ENCODE measurements around the gene SPOCK1. TPM values are rescaled to one million over a fixed set of nuclear protein-coding genes. Genes with fewer than 3 reads are reported as not detected.

Gene SPOCK1
- total RNA-seq, 1 donor, result 54.8 TPM

DNA sequence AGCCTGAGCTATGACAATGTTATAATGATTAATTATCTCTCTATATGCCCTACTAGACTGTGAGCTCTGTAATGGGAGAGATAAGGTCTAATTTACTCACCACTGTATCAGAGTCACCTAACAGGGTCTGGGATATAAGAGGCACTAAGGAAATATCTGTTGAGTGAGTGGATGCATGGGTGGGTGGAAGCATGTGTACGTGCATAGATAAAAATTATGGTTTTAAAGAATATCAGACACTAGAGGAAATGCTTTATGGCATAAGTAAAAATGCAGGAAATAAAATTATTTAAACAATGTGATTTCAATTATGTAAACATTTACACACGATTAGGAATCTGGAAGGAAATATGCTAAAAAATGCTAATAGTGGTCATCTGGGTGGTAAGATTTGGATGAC lies 137.8 kb downstream of the SPOCK1 start:
- peak; percentile 21 for DNase-seq (ENCODE audit: low read depth)
- no peak overlapping the region for H3K4me3 ChIP-seq (ENCODE audit: low read depth, low read length)

DNA sequence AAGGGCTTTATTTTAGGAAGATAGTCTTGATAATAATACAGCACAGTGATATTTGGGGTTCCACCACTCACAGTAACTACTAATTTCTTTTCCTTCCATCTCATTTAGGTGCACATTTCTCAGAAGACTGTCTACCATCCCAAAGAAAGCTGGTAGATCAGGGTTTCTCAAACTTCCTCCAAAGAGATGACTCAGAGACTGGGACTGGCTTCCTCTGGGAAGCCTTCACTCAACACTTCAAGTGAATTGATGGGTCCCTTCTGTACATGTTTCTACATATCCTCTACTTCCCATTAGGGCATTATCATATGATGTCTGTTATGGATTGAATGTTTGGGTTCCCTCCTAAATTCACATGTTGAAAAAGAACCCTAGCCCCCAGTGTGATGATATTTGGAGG lies 138.5 kb downstream of the SPOCK1 start:
- TF ChIP-seq, protein P1, sequence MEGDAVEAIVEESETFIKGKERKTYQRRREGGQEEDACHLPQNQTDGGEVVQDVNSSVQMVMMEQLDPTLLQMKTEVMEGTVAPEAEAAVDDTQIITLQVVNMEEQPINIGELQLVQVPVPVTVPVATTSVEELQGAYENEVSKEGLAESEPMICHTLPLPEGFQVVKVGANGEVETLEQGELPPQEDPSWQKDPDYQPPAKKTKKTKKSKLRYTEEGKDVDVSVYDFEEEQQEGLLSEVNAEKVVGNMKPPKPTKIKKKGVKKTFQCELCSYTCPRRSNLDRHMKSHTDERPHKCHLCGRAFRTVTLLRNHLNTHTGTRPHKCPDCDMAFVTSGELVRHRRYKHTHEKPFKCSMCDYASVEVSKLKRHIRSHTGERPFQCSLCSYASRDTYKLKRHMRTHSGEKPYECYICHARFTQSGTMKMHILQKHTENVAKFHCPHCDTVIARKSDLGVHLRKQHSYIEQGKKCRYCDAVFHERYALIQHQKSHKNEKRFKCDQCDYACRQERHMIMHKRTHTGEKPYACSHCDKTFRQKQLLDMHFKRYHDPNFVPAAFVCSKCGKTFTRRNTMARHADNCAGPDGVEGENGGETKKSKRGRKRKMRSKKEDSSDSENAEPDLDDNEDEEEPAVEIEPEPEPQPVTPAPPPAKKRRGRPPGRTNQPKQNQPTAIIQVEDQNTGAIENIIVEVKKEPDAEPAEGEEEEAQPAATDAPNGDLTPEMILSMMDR (IDR thresholded peaks at IDR 0.05; ENCODE audit: insufficient read depth, low read depth, low read length), result no peak
- no peak for DNase-seq (ENCODE audit: low read depth)
- H3K4me3 ChIP-seq (ENCODE audit: low read depth, low read length), result no peak overlapping the region

More for the DNA sequence above, 137.8 kb downstream of the SPOCK1 start:
- TF ChIP-seq, protein P1 (IDR thresholded peaks at IDR 0.05; ENCODE audit: insufficient read depth, low read depth, low read length), result no peak

DNA sequence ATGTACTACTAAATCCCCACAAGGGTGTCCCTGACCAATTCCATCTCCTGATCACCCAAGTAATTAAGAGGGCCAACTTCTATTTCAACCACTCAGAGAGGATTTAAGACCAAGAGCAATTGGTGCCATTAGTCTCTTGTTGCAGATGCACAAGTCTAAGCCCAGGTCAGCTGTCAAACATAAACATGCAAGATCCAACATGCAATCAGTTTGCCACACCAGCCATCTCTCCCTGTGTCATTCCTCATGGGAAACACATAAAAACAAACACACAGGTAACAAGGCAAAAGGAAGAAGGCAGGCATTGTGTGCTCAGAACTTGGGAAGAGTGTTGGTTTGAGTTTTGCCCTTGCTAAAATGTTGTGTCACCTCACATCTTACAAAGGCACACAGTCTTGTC lies 139.2 kb downstream of the SPOCK1 start:
- TF ChIP-seq, protein P1 (IDR thresholded peaks at IDR 0.05; ENCODE audit: insufficient read depth, low read depth, low read length), result no peak
- DNase-seq (ENCODE audit: low read depth), result no peak
- H3K4me3 ChIP-seq (ENCODE audit: low read depth, low read length), result no peak overlapping the region

DNA sequence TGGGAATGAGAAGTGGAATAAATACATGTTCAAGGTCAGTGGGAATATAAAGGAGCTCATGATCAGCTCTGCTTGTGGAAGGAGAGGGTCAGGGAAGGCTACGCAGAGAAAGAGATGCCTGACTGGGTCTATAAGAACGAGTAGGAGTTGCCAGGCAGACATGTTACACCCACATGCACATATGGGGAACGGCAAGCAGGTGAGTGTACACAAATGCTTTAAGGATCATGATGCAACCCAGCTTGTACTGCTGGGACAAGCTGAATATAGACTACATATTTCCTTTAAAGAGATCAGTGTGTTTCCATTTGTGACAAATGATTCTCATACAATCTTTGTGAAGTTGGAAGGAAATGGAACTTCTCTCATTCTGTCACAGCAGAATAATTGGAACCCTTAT lies 141.7 kb downstream of the SPOCK1 start:
- no peak overlapping the region for H3K4me3 ChIP-seq (ENCODE audit: low read depth, low read length)
- TF ChIP-seq, protein P1 (IDR thresholded peaks at IDR 0.05; ENCODE audit: insufficient read depth, low read depth, low read length), result no peak
- DNase-seq (ENCODE audit: low read depth), result no peak

DNA sequence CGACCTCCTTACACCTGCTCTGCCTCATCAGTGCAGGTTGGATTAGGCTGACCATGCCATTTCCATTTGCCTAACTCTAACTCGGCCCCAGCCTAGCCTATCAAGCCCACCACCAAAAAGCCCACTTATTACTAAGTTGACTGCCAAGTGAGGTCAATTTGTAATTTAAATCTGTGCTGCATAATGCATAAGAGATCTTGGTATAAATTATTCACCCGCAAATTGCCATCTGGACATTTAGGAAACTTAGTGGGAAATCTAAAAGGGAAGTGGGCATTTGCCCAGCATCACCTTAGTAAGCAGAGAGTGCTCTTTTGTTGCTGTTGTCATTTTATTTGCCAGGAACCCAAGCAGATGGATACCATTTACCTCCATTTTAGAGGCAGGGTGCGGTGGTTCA lies 143.0 kb downstream of the SPOCK1 start:
- H3K4me3 ChIP-seq (ENCODE audit: low read depth, low read length), result no peak overlapping the region
- no peak for DNase-seq (ENCODE audit: low read depth)
- TF ChIP-seq, protein P1 (IDR thresholded peaks at IDR 0.05; ENCODE audit: insufficient read depth, low read depth, low read length), result no peak

DNA sequence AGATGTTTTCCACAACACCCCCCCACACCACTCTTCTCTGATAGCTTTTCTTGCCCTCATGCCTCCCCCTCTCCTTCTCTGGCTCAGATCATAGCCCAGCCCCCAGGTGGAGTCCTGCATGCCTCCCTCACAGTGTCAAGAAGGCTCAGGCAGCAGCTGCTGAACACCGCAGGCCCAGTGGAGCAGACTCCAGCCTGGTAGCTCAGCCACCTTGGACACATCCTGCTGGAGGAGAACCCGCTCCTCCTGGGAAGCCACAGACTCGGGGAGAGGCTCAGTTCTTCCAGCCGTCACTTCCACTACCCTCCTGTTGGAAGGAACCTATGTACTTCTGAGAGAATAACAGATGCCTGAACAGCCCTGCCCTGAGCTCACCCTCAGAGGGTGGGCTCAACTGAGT lies 143.4 kb downstream of the SPOCK1 start:
- no peak for DNase-seq (ENCODE audit: low read depth)
- TF ChIP-seq, protein P1 (IDR thresholded peaks at IDR 0.05; ENCODE audit: insufficient read depth, low read depth, low read length), result no peak
- no peak overlapping the region for H3K4me3 ChIP-seq (ENCODE audit: low read depth, low read length)

DNA sequence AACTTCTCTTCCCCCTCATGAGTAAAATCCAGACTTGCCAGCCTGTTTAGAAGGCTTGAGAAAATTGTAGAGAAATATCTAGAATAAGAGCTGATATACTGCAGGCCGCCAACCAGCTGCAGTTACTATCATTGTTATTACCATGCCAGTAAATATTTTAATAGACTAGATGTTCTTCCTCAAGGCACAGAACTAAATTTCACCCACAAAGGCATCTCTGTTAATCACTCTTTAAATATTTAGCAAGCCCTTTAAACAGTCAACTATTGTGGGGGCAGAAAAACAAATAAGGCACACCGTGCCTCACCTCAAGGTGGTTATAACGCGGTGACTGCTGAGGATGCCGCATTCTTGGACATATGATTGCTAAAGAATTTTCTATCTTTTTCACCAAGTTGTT lies 147.0 kb downstream of the SPOCK1 start:
- H3K4me3 ChIP-seq (ENCODE audit: low read depth, low read length), result no peak overlapping the region
- no peak for DNase-seq (ENCODE audit: low read depth)
- TF ChIP-seq, protein P1 (IDR thresholded peaks at IDR 0.05; ENCODE audit: insufficient read depth, low read depth, low read length), result no peak

Data from fibroblast of villous mesenchyme (primary cell).